ENCODE data around the gene TFAP2E.

The TFAP2E gene

DNA sequence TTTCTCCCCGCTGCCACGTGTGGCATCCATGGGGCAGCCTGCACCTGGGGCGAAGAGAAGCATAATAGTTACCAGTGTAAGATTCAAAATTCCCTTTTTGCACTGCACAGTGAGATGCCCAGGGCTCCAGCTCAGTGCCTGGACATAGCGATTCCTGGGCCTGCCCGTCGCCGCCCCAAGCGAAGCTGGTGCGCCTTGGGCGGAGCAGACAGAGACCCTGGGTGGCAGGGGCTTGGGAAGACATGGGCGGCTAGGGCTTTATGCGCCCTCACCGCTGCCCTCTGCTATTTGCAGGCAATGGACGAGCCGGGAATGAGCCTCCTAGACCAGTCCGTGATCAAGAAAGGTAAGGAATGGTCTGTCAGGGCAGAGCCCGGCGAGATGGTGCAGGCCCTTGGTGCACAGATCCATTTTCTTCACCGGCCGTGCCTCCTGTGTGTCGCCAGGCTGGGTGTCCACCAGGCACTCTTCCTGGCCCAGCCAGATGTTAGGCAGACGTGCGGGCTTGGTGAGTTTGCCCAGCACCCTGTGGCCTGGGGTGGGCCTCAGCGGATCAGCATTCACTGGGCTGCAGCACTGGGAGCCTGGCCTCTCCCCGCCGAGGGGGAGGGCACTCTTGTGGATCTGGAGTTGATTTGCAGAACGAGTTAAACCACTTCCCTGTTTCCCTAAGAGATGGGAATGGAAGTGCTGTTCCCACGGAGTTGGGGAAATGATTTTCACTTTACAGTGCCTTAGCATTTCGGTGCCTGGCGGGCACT is 1.7 kb downstream of the TFAP2E start:
- TF ChIP-seq FOXP2 (optimal IDR thresholded peaks at IDR 0.05; ENCODE audit: borderline replicate concordance, extremely low read depth, extremely low read length, insufficient read depth) (no peak), POLR2AphosphoS5 (IDR thresholded peaks at IDR 0.05; ENCODE audit: low read depth, low read length) (no peak), TAF1 (IDR thresholded peaks at IDR 0.05; ENCODE audit: borderline replicate concordance, insufficient read depth, low read length) (no peak), SIN3A (IDR thresholded peaks at IDR 0.05; ENCODE audit: borderline replicate concordance, insufficient read depth, low read length) (no peak)
- TF ChIP-seq, protein P1, sequence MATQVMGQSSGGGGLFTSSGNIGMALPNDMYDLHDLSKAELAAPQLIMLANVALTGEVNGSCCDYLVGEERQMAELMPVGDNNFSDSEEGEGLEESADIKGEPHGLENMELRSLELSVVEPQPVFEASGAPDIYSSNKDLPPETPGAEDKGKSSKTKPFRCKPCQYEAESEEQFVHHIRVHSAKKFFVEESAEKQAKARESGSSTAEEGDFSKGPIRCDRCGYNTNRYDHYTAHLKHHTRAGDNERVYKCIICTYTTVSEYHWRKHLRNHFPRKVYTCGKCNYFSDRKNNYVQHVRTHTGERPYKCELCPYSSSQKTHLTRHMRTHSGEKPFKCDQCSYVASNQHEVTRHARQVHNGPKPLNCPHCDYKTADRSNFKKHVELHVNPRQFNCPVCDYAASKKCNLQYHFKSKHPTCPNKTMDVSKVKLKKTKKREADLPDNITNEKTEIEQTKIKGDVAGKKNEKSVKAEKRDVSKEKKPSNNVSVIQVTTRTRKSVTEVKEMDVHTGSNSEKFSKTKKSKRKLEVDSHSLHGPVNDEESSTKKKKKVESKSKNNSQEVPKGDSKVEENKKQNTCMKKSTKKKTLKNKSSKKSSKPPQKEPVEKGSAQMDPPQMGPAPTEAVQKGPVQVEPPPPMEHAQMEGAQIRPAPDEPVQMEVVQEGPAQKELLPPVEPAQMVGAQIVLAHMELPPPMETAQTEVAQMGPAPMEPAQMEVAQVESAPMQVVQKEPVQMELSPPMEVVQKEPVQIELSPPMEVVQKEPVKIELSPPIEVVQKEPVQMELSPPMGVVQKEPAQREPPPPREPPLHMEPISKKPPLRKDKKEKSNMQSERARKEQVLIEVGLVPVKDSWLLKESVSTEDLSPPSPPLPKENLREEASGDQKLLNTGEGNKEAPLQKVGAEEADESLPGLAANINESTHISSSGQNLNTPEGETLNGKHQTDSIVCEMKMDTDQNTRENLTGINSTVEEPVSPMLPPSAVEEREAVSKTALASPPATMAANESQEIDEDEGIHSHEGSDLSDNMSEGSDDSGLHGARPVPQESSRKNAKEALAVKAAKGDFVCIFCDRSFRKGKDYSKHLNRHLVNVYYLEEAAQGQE (IDR thresholded peaks at IDR 0.05; ENCODE audit: insufficient read depth in 1 of 2, low read depth in 2 of 2, low read length in 2 of 2): no peak

DNA sequence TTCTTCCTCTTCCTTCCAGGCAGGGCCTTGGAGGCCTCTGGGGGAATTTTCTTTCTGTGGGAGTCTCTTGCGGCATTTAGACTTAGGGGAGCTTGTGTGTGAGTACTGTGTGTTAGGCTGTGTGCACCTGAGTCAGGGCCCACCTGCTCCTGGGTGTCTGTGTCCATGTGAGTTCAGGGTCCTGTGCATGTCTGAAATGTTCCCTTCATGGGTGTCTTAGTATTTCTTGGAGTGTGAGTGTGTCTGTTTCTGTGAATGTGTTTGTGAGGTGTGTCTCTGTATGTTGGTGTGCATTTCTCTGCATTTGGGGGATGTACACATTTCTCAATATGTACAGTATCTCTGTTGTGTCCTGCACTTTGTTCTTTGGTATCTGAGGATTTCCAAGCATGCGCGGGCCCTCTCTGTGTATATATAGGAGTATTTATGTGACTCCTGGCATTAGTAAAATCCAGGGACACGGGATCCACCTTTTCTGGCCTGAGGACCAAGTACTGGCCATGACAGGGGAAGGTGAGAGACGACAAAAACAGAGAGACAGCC is 2.4 kb downstream of the TFAP2E start:
- TF ChIP-seq TAF1 (IDR thresholded peaks at IDR 0.05; ENCODE audit: borderline replicate concordance, insufficient read depth, low read length) (no peak), SIN3A (IDR thresholded peaks at IDR 0.05; ENCODE audit: borderline replicate concordance, insufficient read depth, low read length) (no peak), FOXP2 (optimal IDR thresholded peaks at IDR 0.05; ENCODE audit: borderline replicate concordance, extremely low read depth, extremely low read length, insufficient read depth) (no peak), POLR2AphosphoS5 (IDR thresholded peaks at IDR 0.05; ENCODE audit: low read depth, low read length) (no peak)
- TF ChIP-seq, protein P1 (IDR thresholded peaks at IDR 0.05; ENCODE audit: insufficient read depth in 1 of 2, low read depth in 2 of 2, low read length in 2 of 2): no peak

DNA sequence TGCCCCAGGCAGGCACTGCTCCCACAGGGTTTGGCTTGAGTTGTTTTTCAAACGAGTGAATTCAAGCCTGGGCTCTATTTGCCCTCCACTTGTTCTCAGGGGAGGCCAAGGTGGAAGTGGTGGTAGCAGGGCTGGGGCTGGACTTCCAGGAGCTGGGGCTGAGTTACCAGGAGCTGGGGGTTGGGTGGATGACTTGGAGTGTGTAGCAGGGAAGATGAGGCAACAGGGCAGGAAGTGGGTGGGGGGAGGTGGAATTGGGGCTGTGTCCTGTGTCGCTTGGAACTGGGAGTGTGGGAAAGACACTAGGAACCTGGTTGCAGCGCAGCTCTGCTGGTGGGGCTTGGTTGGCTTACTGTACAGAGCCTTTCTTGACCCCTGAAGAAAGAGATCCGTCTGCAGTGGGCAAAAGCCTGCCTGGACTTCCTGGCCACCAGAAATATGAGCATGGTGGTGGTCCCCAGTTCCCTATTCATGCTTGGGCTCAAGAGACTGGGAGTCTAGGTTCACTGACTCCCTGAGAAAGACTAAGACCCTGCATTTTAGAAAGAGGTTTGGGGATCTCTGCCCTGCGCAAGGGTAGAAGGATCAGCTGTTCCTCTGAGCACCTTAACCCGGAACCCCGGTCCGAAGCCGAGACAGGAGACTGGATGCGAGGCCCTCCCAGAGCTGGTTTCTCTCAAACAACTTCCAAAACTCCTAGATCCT is 3.1 kb downstream of the TFAP2E start:
- TF ChIP-seq FOXP2 (optimal IDR thresholded peaks at IDR 0.05; ENCODE audit: borderline replicate concordance, extremely low read depth, extremely low read length, insufficient read depth) (no peak), SIN3A (IDR thresholded peaks at IDR 0.05; ENCODE audit: borderline replicate concordance, insufficient read depth, low read length) (no peak), POLR2AphosphoS5 (IDR thresholded peaks at IDR 0.05; ENCODE audit: low read depth, low read length) (no peak), TAF1 (IDR thresholded peaks at IDR 0.05; ENCODE audit: borderline replicate concordance, insufficient read depth, low read length) (no peak)
- TF ChIP-seq, protein P1 (IDR thresholded peaks at IDR 0.05; ENCODE audit: insufficient read depth in 1 of 2, low read depth in 2 of 2, low read length in 2 of 2): no peak

DNA sequence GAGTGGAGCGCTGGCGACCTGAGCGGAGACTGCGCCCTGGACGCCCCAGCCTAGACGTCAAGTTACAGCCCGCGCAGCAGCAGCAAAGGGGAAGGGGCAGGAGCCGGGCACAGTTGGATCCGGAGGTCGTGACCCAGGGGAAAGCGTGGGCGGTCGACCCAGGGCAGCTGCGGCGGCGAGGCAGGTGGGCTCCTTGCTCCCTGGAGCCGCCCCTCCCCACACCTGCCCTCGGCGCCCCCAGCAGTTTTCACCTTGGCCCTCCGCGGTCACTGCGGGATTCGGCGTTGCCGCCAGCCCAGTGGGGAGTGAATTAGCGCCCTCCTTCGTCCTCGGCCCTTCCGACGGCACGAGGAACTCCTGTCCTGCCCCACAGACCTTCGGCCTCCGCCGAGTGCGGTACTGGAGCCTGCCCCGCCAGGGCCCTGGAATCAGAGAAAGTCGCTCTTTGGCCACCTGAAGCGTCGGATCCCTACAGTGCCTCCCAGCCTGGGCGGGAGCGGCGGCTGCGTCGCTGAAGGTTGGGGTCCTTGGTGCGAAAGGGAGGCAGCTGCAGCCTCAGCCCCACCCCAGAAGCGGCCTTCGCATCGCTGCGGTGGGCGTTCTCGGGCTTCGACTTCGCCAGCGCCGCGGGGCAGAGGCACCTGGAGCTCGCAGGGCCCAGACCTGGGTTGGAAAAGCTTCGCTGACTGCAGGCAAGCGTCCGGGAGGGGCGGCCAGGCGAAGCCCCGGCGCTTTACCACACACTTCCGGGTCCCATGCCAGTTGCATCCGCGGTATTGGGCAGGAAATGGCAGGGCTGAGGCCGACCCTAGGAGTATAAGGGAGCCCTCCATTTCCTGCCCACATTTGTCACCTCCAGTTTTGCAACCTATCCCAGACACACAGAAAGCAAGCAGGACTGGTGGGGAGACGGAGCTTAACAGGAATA is 4.2 kb downstream of the TFAP2E start:
- TF ChIP-seq TAF1 (IDR thresholded peaks at IDR 0.05; ENCODE audit: borderline replicate concordance, insufficient read depth, low read length): no peak
- no peak for TF ChIP-seq FOXP2 (optimal IDR thresholded peaks at IDR 0.05; ENCODE audit: borderline replicate concordance, extremely low read depth, extremely low read length, insufficient read depth)
- TF ChIP-seq, protein P1 (IDR thresholded peaks at IDR 0.05; ENCODE audit: insufficient read depth in 1 of 2, low read depth in 2 of 2, low read length in 2 of 2): no peak

Measured in PFSK-1 (cell line).